GM18505 (cell line): Measurements from ENCODE around the gene VPS4A.

Source experiments
- ATAC-seq: cut with Tn5 transposase; IDR thresholded peaks from one replicate; pipeline ENCODE4 v1.9.1; 2021; ENCODE audit not compliant: unreplicated experiment
- POLR2A ChIP-seq: IDR thresholded peaks from 4 replicates; pipeline ENCODE4 v1.6.1; 2011; ENCODE audit warnings: borderline replicate concordance; ENCODE audit not compliant: insufficient read depth, insufficient read length; ENCODE audit errors: extremely low read depth

VPS4A gene

GRCh38 chr16:69318177-69318910 lies 7.2 kb downstream of the VPS4A start:
- TF ChIP-seq POLR2A = no peak
- no peak for ATAC-seq

DNA sequence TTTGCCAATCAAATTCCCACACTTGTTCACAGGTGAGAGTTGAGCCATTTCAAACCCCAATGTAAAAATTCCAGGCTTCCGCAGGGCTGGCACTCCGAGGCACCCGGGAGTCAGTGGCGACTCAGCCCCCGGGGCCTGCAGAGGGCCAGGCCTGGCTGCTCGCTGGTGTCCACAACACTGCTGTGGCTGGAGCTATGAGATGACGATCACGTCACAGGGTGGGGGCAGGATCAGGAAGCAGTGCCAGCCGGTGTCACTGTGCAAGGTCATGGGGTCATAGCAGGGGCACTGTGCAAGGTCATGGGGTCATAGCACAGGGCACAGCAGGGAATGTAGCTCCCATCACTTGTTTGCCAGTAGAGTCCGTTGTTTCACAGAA lies 7.8 kb downstream of the VPS4A start:
- ATAC-seq = no peak
- TF ChIP-seq POLR2A = no peak

DNA sequence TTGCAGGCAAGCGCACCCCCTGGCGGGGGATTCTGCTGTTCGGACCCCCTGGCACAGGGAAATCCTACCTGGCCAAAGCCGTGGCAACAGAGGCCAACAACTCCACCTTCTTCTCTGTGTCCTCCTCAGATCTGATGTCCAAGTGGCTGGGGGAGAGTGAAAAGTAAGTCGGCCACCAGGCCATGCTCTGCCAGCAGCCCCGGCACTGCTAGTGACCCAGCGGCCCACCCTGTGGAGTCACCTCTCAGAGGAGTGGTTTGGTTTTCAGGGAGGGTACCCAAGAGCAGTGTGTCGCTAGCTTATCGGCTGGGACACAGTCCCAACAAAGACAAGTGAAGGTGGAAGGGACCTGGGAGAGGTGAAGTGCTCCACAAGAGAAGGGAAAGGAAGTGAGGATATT lies 8.2 kb downstream of the VPS4A start:
- ATAC-seq = no peak
- TF ChIP-seq POLR2A = no peak

- ATAC-seq = no peak
- TF ChIP-seq POLR2A = no peak
These were observed 8.9 kb downstream of the VPS4A start for GRCh38 chr16:69319826-69320739.

- no peak for TF ChIP-seq POLR2A
- ATAC-seq = no peak
These were observed 9.6 kb downstream of the VPS4A start for GRCh38 chr16:69320740-69321073.

DNA sequence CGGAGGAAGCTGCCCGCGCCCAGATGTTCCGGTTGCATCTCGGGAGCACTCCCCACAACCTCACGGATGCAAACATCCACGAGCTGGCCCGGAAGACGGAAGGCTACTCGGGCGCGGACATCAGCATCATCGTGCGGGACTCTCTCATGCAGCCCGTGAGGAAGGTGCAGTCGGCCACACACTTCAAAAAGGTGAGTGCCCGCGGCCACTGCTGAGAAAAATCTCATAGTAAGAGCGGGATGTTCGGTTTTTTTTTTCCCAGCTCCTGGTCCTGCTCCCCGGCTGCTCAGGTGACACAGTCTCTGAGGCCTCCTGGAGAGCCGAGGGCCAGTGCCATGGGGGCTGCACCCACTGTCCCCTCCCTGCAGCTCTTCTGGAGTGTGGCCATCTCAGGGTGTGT lies 9.9 kb downstream of the VPS4A start:
- no peak for ATAC-seq
- TF ChIP-seq POLR2A = no peak

- ATAC-seq = no peak
- no peak for TF ChIP-seq POLR2A
These were observed 11.2 kb downstream of the VPS4A start for GRCh38 chr16:69322343-69322742.

DNA sequence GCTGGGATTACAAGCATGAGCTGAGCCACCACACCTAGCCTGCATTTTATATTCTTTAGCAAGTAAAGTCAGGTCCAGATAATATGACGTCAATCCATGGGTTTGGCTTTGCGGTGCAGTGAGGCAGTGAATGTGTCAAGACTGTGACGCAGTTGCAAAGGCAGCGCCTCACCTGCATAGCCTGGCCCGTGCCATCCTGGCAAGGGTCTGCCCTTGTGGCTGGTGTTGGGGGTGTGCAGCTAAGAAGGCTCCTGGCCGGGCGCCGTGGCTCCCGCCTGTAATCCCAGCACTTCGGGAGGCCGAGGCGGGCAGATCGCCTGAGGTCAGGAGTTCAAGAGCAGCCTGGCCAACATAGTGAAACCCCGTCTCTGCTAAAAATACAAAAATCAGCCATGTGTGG lies 12.3 kb downstream of the VPS4A start:
- TF ChIP-seq POLR2A = no peak
- ATAC-seq = no peak

- TF ChIP-seq POLR2A = peak; percentile 27
- ATAC-seq = no peak
These were observed 12.9 kb downstream of the VPS4A start for GRCh38 chr16:69324013-69324531.

- no peak for ATAC-seq
- no peak for TF ChIP-seq POLR2A
These were observed 13.6 kb downstream of the VPS4A start for GRCh38 chr16:69324585-69325253.

DNA sequence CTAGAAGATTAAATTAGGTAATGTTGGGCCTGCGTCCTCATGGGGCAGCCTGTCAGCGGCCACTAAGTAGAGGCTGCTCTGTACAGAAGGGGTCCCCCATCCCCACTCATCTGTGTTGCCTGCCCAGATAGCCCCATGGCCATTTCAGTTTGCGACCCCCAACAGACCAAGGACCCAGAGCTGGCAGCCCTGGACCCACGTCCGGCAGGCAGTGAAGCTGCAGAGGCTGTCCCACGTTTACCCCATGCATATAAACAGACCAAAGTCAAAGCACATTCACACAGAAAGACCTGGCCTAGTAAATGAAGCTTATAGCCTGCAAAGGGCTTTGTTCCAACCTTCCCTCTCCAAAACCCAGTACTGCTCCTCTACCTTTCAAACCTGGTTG lies 14.6 kb downstream of the VPS4A start:
- TF ChIP-seq POLR2A = no peak
- no peak for ATAC-seq

GRCh38 chr16:69326172-69326873 lies 15.2 kb downstream of the VPS4A start:
- no peak for TF ChIP-seq POLR2A
- ATAC-seq = no peak
